Mesenchymal stem cell (in vitro differentiated cells and primary cell): ENCODE measurements around the gene POLA1.

ENCODE experiments used
- DNase-seq: peaks from one replicate; pipeline ENCODE4 v3.0.0-alpha.2; 2013
- H2AFZ ChIP-seq: one replicate; pipeline ENCODE4 v1.6.1; 2013; ENCODE audit warnings: low read depth, mild to moderate bottlenecking, control low read depth, inconsistent platforms, low read length, moderate library complexity
- H2AK5ac ChIP-seq: 2 replicates; pipeline ENCODE4 v1.6.1; 2013; ENCODE audit warnings: low read length, moderate library complexity, mild to moderate bottlenecking, inconsistent platforms; ENCODE audit not compliant: severe bottlenecking
- H2BK120ac ChIP-seq: one replicate; pipeline ENCODE4 v1.6.1; 2013; ENCODE audit warnings: low read depth, mild to moderate bottlenecking, inconsistent platforms, low read length, moderate library complexity
- H2BK12ac ChIP-seq, 2 experiments: one replicate each; pipeline ENCODE4 v1.6.1; 2013; ENCODE audit warnings: inconsistent platforms in 2 of 2, low read length in 2 of 2, mild to moderate bottlenecking in 2 of 2, moderate library complexity in 2 of 2, control low read depth in 1 of 2
- H2BK15ac ChIP-seq: one replicate; pipeline ENCODE4 v1.6.1; 2013; ENCODE audit warnings: mild to moderate bottlenecking, low read depth, inconsistent platforms; ENCODE audit not compliant: poor library complexity, severe bottlenecking
- H2BK5ac ChIP-seq: 2 replicates; pipeline ENCODE4 v1.6.1; 2013; ENCODE audit warnings: low read depth, mild to moderate bottlenecking, low read length, control low read depth, inconsistent platforms; ENCODE audit not compliant: poor library complexity, severe bottlenecking
- H3K14ac ChIP-seq, 2 experiments: one replicate each; pipeline ENCODE4 v1.6.1; 2013; ENCODE audit warnings: inconsistent platforms in 2 of 2, low read length in 2 of 2, control low read depth in 1 of 2, mild to moderate bottlenecking in 1 of 2, moderate library complexity in 1 of 2
- H3K18ac ChIP-seq, 2 experiments: one replicate each; pipeline ENCODE4 v1.6.1; 2013; ENCODE audit warnings: inconsistent platforms in 2 of 2, low read length in 2 of 2, control low read depth in 1 of 2, low read depth in 1 of 2, mild to moderate bottlenecking in 1 of 2
- H3K23ac ChIP-seq, 2 experiments: one replicate each; pipeline ENCODE4 v1.6.1; 2013; ENCODE audit warnings: inconsistent platforms in 2 of 2, low read length in 2 of 2, mild to moderate bottlenecking in 2 of 2, moderate library complexity in 2 of 2, control low read depth in 1 of 2
- H3K27ac ChIP-seq: 2 replicates; pipeline ENCODE4 v1.5.1; 2013; ENCODE audit warnings: mild to moderate bottlenecking, moderate library complexity, low read length, control low read depth, inconsistent platforms; ENCODE audit not compliant: poor library complexity, severe bottlenecking
- H3K27me3 ChIP-seq, 2 experiments: 2 replicates each; pipeline versions ENCODE4 v1.6.1 to v1.7.0; 2013; ENCODE audit warnings: low read length in 2 of 2, mild to moderate bottlenecking in 2 of 2, moderate library complexity in 2 of 2, control low read depth in 1 of 2, inconsistent platforms in 1 of 2; ENCODE audit not compliant: control insufficient read depth in 1 of 2, insufficient read depth in 1 of 2
- H3K36me3 ChIP-seq, 2 experiments: 2 replicates each; pipeline versions ENCODE4 v1.6.1 to v1.7.0; 2013; ENCODE audit warnings: low read length in 2 of 2, control low read depth in 1 of 2, inconsistent platforms in 1 of 2, low read depth in 1 of 2, mild to moderate bottlenecking in 1 of 2; ENCODE audit not compliant: insufficient read depth in 2 of 2, control insufficient read depth in 1 of 2
- H3K4ac ChIP-seq, 2 experiments: one replicate each; pipeline ENCODE4 v1.6.1; 2013; ENCODE audit warnings: inconsistent platforms in 2 of 2, low read length in 2 of 2, mild to moderate bottlenecking in 2 of 2, moderate library complexity in 2 of 2, control low read depth in 1 of 2, low read depth in 1 of 2
- H3K4me1 ChIP-seq: 2 replicates; pipeline ENCODE4 v1.6.1; 2013; ENCODE audit warnings: low read depth, low read length, control low read depth; ENCODE audit not compliant: control insufficient read depth, insufficient read depth
- H3K4me2 ChIP-seq: 2 replicates; pipeline ENCODE4 v1.6.1; 2013; ENCODE audit warnings: low read length, mild to moderate bottlenecking, inconsistent platforms; ENCODE audit not compliant: poor library complexity, severe bottlenecking
- H3K4me3 ChIP-seq, 2 experiments: 2 replicates each; pipeline versions ENCODE4 v1.5.1 to v1.7.0; 2013; ENCODE audit warnings: low read length in 2 of 2, mild to moderate bottlenecking in 2 of 2, control low read depth in 1 of 2, low read depth in 1 of 2; ENCODE audit not compliant: insufficient read depth in 1 of 2
- H3K79me1 ChIP-seq: replicated peaks from 2 replicates; pipeline ENCODE4 v1.6.1; 2013; ENCODE audit warnings: mild to moderate bottlenecking, control low read depth, low read length, inconsistent platforms; ENCODE audit not compliant: poor library complexity, severe bottlenecking
- H3K9ac ChIP-seq: 2 replicates; pipeline ENCODE4 v1.7.0; 2013; ENCODE audit warnings: mild to moderate bottlenecking, low read length, moderate library complexity
- H3K9me3 ChIP-seq: 2 replicates; pipeline ENCODE4 v1.7.0; 2013; ENCODE audit warnings: mild to moderate bottlenecking, low read length; ENCODE audit not compliant: control insufficient read depth
- H4K8ac ChIP-seq: one replicate; pipeline ENCODE4 v1.6.1; 2013; ENCODE audit warnings: inconsistent platforms, mild to moderate bottlenecking, low read length, moderate library complexity
- H4K91ac ChIP-seq: one replicate; pipeline ENCODE4 v1.6.1; 2013; ENCODE audit warnings: mild to moderate bottlenecking, low read length, inconsistent platforms
- WGBS: methylation state at CpG from one replicate; pipeline ENCODE4 v1.1.7; 2013; ENCODE audit warnings: mixed read lengths; 5-methylcytosine and 5-hydroxymethylcytosine counted together

The POLA1 gene

GRCh38 chrX:24673424-24673823 lies 20.3 kb upstream of the POLA1 start:
- no peak overlapping the region for H3K27ac ChIP-seq
- no peak overlapping the region for H2BK15ac ChIP-seq
- no peak overlapping the region for H3K4me2 ChIP-seq
- no peak overlapping the region for H2BK12ac ChIP-seq
- no peak overlapping the region for H2AK5ac ChIP-seq
- H2BK120ac ChIP-seq, result no peak overlapping the region
- H2AFZ ChIP-seq, result no peak overlapping the region
- H3K18ac ChIP-seq, result no peak overlapping the region
- no peak overlapping the region for H4K8ac ChIP-seq
- peaks cover 0 to 16% of the 10 kb centered on the region in 2 experiments for H3K27me3 ChIP-seq
- no peaks in the 10 kb centered on the region for H3K36me3 ChIP-seq
- no peak overlapping the region for H3K9ac ChIP-seq
- H3K23ac ChIP-seq, result no peak overlapping the region
- no peak overlapping the region for H3K14ac ChIP-seq
- DNase-seq, result no peak
- H2BK5ac ChIP-seq, result no peak overlapping the region
- H3K79me1 ChIP-seq, result no peaks in the 10 kb centered on the region
- no peak overlapping the region for H3K4ac ChIP-seq
- 91% methylated on average over 1 of the region's 2 CpGs for WGBS
- H3K4me3 ChIP-seq, result no peak overlapping the region
- no peaks in the 10 kb centered on the region for H3K9me3 ChIP-seq
- H4K91ac ChIP-seq, result no peak overlapping the region
- H3K4me1 ChIP-seq, result no peaks in the 10 kb centered on the region

- no peak overlapping the region for H3K4ac ChIP-seq
- no peak overlapping the region for H2AFZ ChIP-seq
- no peak overlapping the region for H2BK5ac ChIP-seq
- no peaks in the 10 kb centered on the region for H3K9me3 ChIP-seq
- no peaks in the 10 kb centered on the region for H3K36me3 ChIP-seq
- no peak overlapping the region for H3K27ac ChIP-seq
- no peak overlapping the region for H4K91ac ChIP-seq
- H4K8ac ChIP-seq, result no peak overlapping the region
- no peak overlapping the region for H2AK5ac ChIP-seq
- no peak overlapping the region for H2BK120ac ChIP-seq
- no peak overlapping the region for H3K9ac ChIP-seq
- H3K27me3 ChIP-seq, result peaks cover 0 to 18% of the 10 kb centered on the region in 2 experiments
- no peak overlapping the region for H3K18ac ChIP-seq
- no peak overlapping the region for H2BK12ac ChIP-seq
- no peak overlapping the region for H3K4me3 ChIP-seq
- H3K23ac ChIP-seq, result no peak overlapping the region
- no peak overlapping the region for H3K4me2 ChIP-seq
- H3K14ac ChIP-seq, result no peak overlapping the region
- WGBS, result 37% methylated on average over 5 of the region's 5 CpGs
- H3K79me1 ChIP-seq, result no peaks in the 10 kb centered on the region
- no peaks in the 10 kb centered on the region for H3K4me1 ChIP-seq
- H2BK15ac ChIP-seq, result no peak overlapping the region
- peak; percentile 9 for DNase-seq
These were observed 17.2 kb upstream of the POLA1 start for GRCh38 chrX:24676403-24677024.

GRCh38 chrX:24682739-24683432 lies 10.8 kb upstream of the POLA1 start:
- no peak overlapping the region for H4K91ac ChIP-seq
- H3K27ac ChIP-seq, result no peak overlapping the region
- no peaks in the 10 kb centered on the region for H3K36me3 ChIP-seq
- DNase-seq, result no peak
- no peak overlapping the region for H2BK15ac ChIP-seq
- H2AFZ ChIP-seq, result no peak overlapping the region
- H3K14ac ChIP-seq, result no peak overlapping the region
- no peak overlapping the region for H3K9ac ChIP-seq
- no peak overlapping the region for H2BK5ac ChIP-seq
- H3K4ac ChIP-seq, result no peak overlapping the region
- H3K18ac ChIP-seq, result no peak overlapping the region
- no peak overlapping the region for H3K4me2 ChIP-seq
- H3K23ac ChIP-seq, result no peak overlapping the region
- H3K4me1 ChIP-seq, result no peaks in the 10 kb centered on the region
- 91% methylated on average over 5 of the region's 7 CpGs for WGBS
- H3K27me3 ChIP-seq, result peaks cover 0 to 15% of the 10 kb centered on the region in 2 experiments
- H3K9me3 ChIP-seq, result no peaks in the 10 kb centered on the region
- no peak overlapping the region for H4K8ac ChIP-seq
- H2BK120ac ChIP-seq, result no peak overlapping the region
- no peak overlapping the region for H2AK5ac ChIP-seq
- no peak overlapping the region for H2BK12ac ChIP-seq
- no peaks in the 10 kb centered on the region for H3K79me1 ChIP-seq
- H3K4me3 ChIP-seq, result no peak overlapping the region

- Histone ChIP-seq H3K18ac (no peak overlapping the region), H3K9ac (no peak overlapping the region), H2AFZ (no peak overlapping the region), H2BK15ac (no peak overlapping the region), H4K91ac (no peak overlapping the region), H2BK120ac (no peak overlapping the region), H3K4me2 (no peak overlapping the region), H3K23ac (no peak overlapping the region), H4K8ac (no peak overlapping the region), H2BK5ac (no peak overlapping the region), H3K4me1 (no peaks in the 10 kb centered on the region), H3K27me3 (peaks cover 0 to 8% of the 10 kb centered on the region in 2 experiments), H3K79me1 (no peaks in the 10 kb centered on the region), H2BK12ac (no peak overlapping the region), H2AK5ac (no peak overlapping the region), H3K14ac (no peak overlapping the region), H3K36me3 (no peaks in the 10 kb centered on the region), H3K27ac (no peak overlapping the region), H3K9me3 (no peaks in the 10 kb centered on the region), H3K4me3 (no peak overlapping the region), H3K4ac (no peak overlapping the region)
- WGBS, result no CpG with 5 or more reads among the region's 2 CpGs
- no peak for DNase-seq
These were observed 9.7 kb upstream of the POLA1 start for GRCh38 chrX:24684048-24684447.
